Common myeloid progenitor, CD34-positive (primary cell): ENCODE data around the gene ADAMTS15.

ENCODE experiments used
- CTCF ChIA-PET: fragments of 350-600 bp; sonication (Branson Sonifier 250); formaldehyde crosslinking; loops from one replicate; lab custom pipeline; 2021; ENCODE audit warnings: antibody characterized with exemption; lab: Charles Lee
- POLR2A ChIA-PET: fragments of 350-600 bp; sonication (Branson Sonifier 250); formaldehyde crosslinking; loops from one replicate; lab custom pipeline; 2021; ENCODE audit warnings: antibody characterized with exemption; lab: Charles Lee
- DNase-seq, 3 donors: peaks; one replicate each; pipeline versions ENCODE4 v3.0.0 to v3.0.0-alpha.2; 2013
- H3K27ac ChIP-seq, 2 experiments: 1 replicate in 1 of 2; 2 replicates in 1 of 2; pipeline ENCODE4 v1.7.0; 2013; ENCODE audit warnings: inconsistent platforms in 2 of 2, low read length in 2 of 2, mild to moderate bottlenecking in 2 of 2, low read depth in 1 of 2, moderate library complexity in 1 of 2; ENCODE audit not compliant: severe bottlenecking in 2 of 2, insufficient read depth in 1 of 2, poor library complexity in 1 of 2
- H3K27me3 ChIP-seq, 5 experiments: replicated peaks in 2 of 5; 1 replicate in 3 of 5; 2 replicates in 2 of 5; pipeline versions ENCODE4 v1.6.1 to v1.7.0; 2013; ENCODE audit warnings: low read length in 4 of 5, mild to moderate bottlenecking in 2 of 5, moderate library complexity in 2 of 5, inconsistent platforms in 1 of 5; ENCODE audit not compliant: insufficient read depth in 5 of 5, control insufficient read depth in 4 of 5
- H3K36me3 ChIP-seq, 4 experiments: 1 replicate in 2 of 4; 2 replicates in 2 of 4; pipeline versions ENCODE4 v1.6.1 to v1.7.0; 2013; ENCODE audit warnings: low read length in 3 of 4, control low read depth in 1 of 4, mild to moderate bottlenecking in 1 of 4; ENCODE audit not compliant: control insufficient read depth in 4 of 4, insufficient read depth in 4 of 4
- H3K4me1 ChIP-seq, 4 experiments: 1 replicate in 3 of 4; 2 replicates in 1 of 4; pipeline versions ENCODE4 v1.6.1 to v1.7.1; 2013; ENCODE audit warnings: low read length in 3 of 4, mild to moderate bottlenecking in 3 of 4, control low read depth in 1 of 4, inconsistent platforms in 1 of 4, moderate library complexity in 1 of 4; ENCODE audit not compliant: control insufficient read depth in 4 of 4, insufficient read depth in 4 of 4; ENCODE audit errors: control extremely low read depth in 1 of 4
- H3K4me3 ChIP-seq, 7 experiments: 1 replicate in 4 of 7; 2 replicates in 3 of 7; pipeline versions ENCODE4 v1.5.1 to v1.7.0; 2013; ENCODE audit warnings: mild to moderate bottlenecking in 7 of 7, low read length in 6 of 7, moderate library complexity in 6 of 7, inconsistent platforms in 2 of 7, low read depth in 2 of 7, control low read depth in 1 of 7; ENCODE audit not compliant: insufficient read depth in 4 of 7, control insufficient read depth in 1 of 7; ENCODE audit errors: extremely low read depth in 1 of 7
- H3K9me3 ChIP-seq, 5 experiments: 1 replicate in 4 of 5; 2 replicates in 1 of 5; pipeline versions ENCODE4 v1.6.1 to v1.7.1; 2013; ENCODE audit warnings: low read length in 4 of 5, mild to moderate bottlenecking in 2 of 5, inconsistent platforms in 1 of 5, low read depth in 1 of 5, moderate library complexity in 1 of 5; ENCODE audit not compliant: control insufficient read depth in 4 of 5, insufficient read depth in 2 of 5; ENCODE audit errors: control extremely low read depth in 1 of 5
- WGBS: methylation state at CpG from one replicate; pipeline ENCODE4 v1.1.5; 2013; ENCODE audit not compliant: insufficient coverage; 5-methylcytosine and 5-hydroxymethylcytosine counted together

ADAMTS15 gene

GRCh38 chr11:130524132-130524790 lies 75.8 kb downstream of the ADAMTS15 start:
- peaks cover 0 to 2% (median 0%) of the 10 kb centered on the region in 4 experiments for H3K4me1 ChIP-seq
- H3K27me3 ChIP-seq = no peaks in the 10 kb centered on the region
- no peaks in the 10 kb centered on the region for H3K36me3 ChIP-seq
- CTCF ChIA-PET = no interaction called here
- H3K4me3 ChIP-seq = no peak overlapping the region
- H3K9me3 ChIP-seq = no peaks in the 10 kb centered on the region
- 98% methylated on average over 5 of the region's 8 CpGs for WGBS
- no peak overlapping the region for H3K27ac ChIP-seq
- no peak for DNase-seq
- POLR2A ChIA-PET = no interaction called here

DNA sequence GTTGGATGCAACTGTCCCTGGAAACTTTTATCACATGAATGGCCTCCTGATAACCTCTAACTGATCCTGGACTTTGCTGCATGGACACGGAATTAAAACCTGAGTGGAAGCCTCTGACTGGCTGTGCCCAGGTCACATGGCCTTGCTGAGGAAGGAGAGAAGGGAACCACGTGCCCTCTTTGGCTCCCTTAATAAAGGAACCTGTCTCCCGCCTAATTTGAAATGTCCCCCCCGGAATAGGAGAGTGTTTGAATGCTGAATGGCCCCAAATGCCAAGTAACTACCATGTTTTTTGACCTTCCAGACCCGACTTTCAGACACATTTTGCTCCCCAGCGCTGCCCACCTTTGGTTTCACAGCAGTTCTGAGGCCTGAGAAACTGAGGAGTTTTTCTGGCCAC lies 76.9 kb downstream of the ADAMTS15 start:
- ChIA-PET CTCF (no interaction called here), POLR2A (no interaction called here)
- 100% methylated on average over 4 of the region's 6 CpGs for WGBS
- H3K27ac ChIP-seq = no peak overlapping the region
- H3K9me3 ChIP-seq = no peaks in the 10 kb centered on the region
- no peak overlapping the region for H3K4me3 ChIP-seq
- H3K36me3 ChIP-seq = no peaks in the 10 kb centered on the region
- no peak for DNase-seq
- H3K4me1 ChIP-seq = peaks cover 0 to 2% (median 0%) of the 10 kb centered on the region in 4 experiments
- no peaks in the 10 kb centered on the region for H3K27me3 ChIP-seq
